ENCODE measurements around the gene CCSER1.
"Not testable (repeated sequence)": the region's sequence is repeated elsewhere in the genome, so short reads cannot be mapped to it uniquely, and the experiment has no call there.

Gene CCSER1

GRCh38 chr4:91057871-91058270, 930.7 kb downstream of the CCSER1 start:
- DNase-seq (ENCODE audit: insufficient read length) (no peak), FAIRE-seq (no peak)
- no peak for TF ChIP-seq TAF1 (IDR thresholded peaks at IDR 0.05; ENCODE audit: borderline replicate concordance, low read depth, low read length)
- TF ChIP-seq POLR2AphosphoS5 (IDR thresholded peaks at IDR 0.05; ENCODE audit: low read depth, low read length) = no peak
- TF ChIP-seq POLR2A (IDR thresholded peaks at IDR 0.05; ENCODE audit: low read depth, low read length) = no peak

GRCh38 chr4:91058345-91058744, 931.2 kb downstream of the CCSER1 start:
- no peak for DNase-seq (ENCODE audit: insufficient read length)
- TF ChIP-seq TAF1 (IDR thresholded peaks at IDR 0.05; ENCODE audit: borderline replicate concordance, low read depth, low read length) (no peak), POLR2A (IDR thresholded peaks at IDR 0.05; ENCODE audit: low read depth, low read length) (no peak), POLR2AphosphoS5 (IDR thresholded peaks at IDR 0.05; ENCODE audit: low read depth, low read length) (no peak)
- FAIRE-seq = no peak

GRCh38 chr4:91064157-91064853, 937.1 kb downstream of the CCSER1 start:
- DNase-seq (ENCODE audit: insufficient read length) (no peak), FAIRE-seq (no peak)
- TF ChIP-seq POLR2A (IDR thresholded peaks at IDR 0.05; ENCODE audit: low read depth, low read length) (no peak), POLR2AphosphoS5 (IDR thresholded peaks at IDR 0.05; ENCODE audit: low read depth, low read length) (no peak), TAF1 (IDR thresholded peaks at IDR 0.05; ENCODE audit: borderline replicate concordance, low read depth, low read length) (no peak)

- TF ChIP-seq TAF1 (IDR thresholded peaks at IDR 0.05; ENCODE audit: borderline replicate concordance, low read depth, low read length) (no peak), POLR2A (IDR thresholded peaks at IDR 0.05; ENCODE audit: low read depth, low read length) (no peak), POLR2AphosphoS5 (IDR thresholded peaks at IDR 0.05; ENCODE audit: low read depth, low read length) (no peak)
- FAIRE-seq (no peak), DNase-seq (ENCODE audit: insufficient read length) (no peak)
Measured at GRCh38 chr4:91065117-91065516, 937.9 kb downstream of the CCSER1 start.

GRCh38 chr4:91070736-91071135, 943.5 kb downstream of the CCSER1 start:
- TF ChIP-seq POLR2A (IDR thresholded peaks at IDR 0.05; ENCODE audit: low read depth, low read length) (no peak), TAF1 (IDR thresholded peaks at IDR 0.05; ENCODE audit: borderline replicate concordance, low read depth, low read length) (no peak), POLR2AphosphoS5 (IDR thresholded peaks at IDR 0.05; ENCODE audit: low read depth, low read length) (no peak)
- no peak for FAIRE-seq
- DNase-seq (ENCODE audit: insufficient read length) = no peak

GRCh38 chr4:91076147-91076546, 949.0 kb downstream of the CCSER1 start:
- no peak for TF ChIP-seq POLR2A (IDR thresholded peaks at IDR 0.05; ENCODE audit: low read depth, low read length)
- TF ChIP-seq POLR2AphosphoS5 (IDR thresholded peaks at IDR 0.05; ENCODE audit: low read depth, low read length) = no peak
- no peak for TF ChIP-seq TAF1 (IDR thresholded peaks at IDR 0.05; ENCODE audit: borderline replicate concordance, low read depth, low read length)
- DNase-seq (ENCODE audit: insufficient read length) (no peak), FAIRE-seq (no peak)

GRCh38 chr4:91085961-91086360, 958.8 kb downstream of the CCSER1 start:
- no peak for FAIRE-seq
- TF ChIP-seq TAF1 (IDR thresholded peaks at IDR 0.05; ENCODE audit: borderline replicate concordance, low read depth, low read length) (no peak), POLR2AphosphoS5 (IDR thresholded peaks at IDR 0.05; ENCODE audit: low read depth, low read length) (no peak), POLR2A (IDR thresholded peaks at IDR 0.05; ENCODE audit: low read depth, low read length) (no peak)
- DNase-seq (ENCODE audit: insufficient read length) = no peak

GRCh38 chr4:91087743-91088142, 960.5 kb downstream of the CCSER1 start:
- no peak for FAIRE-seq
- no peak for TF ChIP-seq TAF1 (IDR thresholded peaks at IDR 0.05; ENCODE audit: borderline replicate concordance, low read depth, low read length)
- TF ChIP-seq POLR2AphosphoS5 (IDR thresholded peaks at IDR 0.05; ENCODE audit: low read depth, low read length) = no peak
- TF ChIP-seq POLR2A (IDR thresholded peaks at IDR 0.05; ENCODE audit: low read depth, low read length) = no peak
- DNase-seq (ENCODE audit: insufficient read length) = no peak

- no peak for TF ChIP-seq POLR2AphosphoS5 (IDR thresholded peaks at IDR 0.05; ENCODE audit: low read depth, low read length)
- TF ChIP-seq POLR2A (IDR thresholded peaks at IDR 0.05; ENCODE audit: low read depth, low read length) = no peak
- TF ChIP-seq TAF1 (IDR thresholded peaks at IDR 0.05; ENCODE audit: borderline replicate concordance, low read depth, low read length) = no peak
- FAIRE-seq = no peak
Measured at GRCh38 chr4:91089178-91089577, 962.0 kb downstream of the CCSER1 start.

GRCh38 chr4:91092398-91092980, 965.3 kb downstream of the CCSER1 start:
- TF ChIP-seq POLR2A (IDR thresholded peaks at IDR 0.05; ENCODE audit: low read depth, low read length) = no peak
- no peak for TF ChIP-seq POLR2AphosphoS5 (IDR thresholded peaks at IDR 0.05; ENCODE audit: low read depth, low read length)
- no peak for TF ChIP-seq TAF1 (IDR thresholded peaks at IDR 0.05; ENCODE audit: borderline replicate concordance, low read depth, low read length)
- FAIRE-seq = no peak
- no peak for DNase-seq (ENCODE audit: insufficient read length)

More at GRCh38 chr4:91089178-91089577, 962.0 kb downstream of the CCSER1 start:
- no peak for DNase-seq (ENCODE audit: insufficient read length)

- FAIRE-seq; DNase-seq (ENCODE audit: insufficient read length): not testable (repeated sequence)
Measured at GRCh38 chr4:91094220-91094619, 967.0 kb downstream of the CCSER1 start.

GRCh38 chr4:91099666-91100065, 972.5 kb downstream of the CCSER1 start:
- DNase-seq (ENCODE audit: insufficient read length) (no peak), FAIRE-seq (no peak)
- TF ChIP-seq TAF1 (IDR thresholded peaks at IDR 0.05; ENCODE audit: borderline replicate concordance, low read depth, low read length) = no peak
- no peak for TF ChIP-seq POLR2AphosphoS5 (IDR thresholded peaks at IDR 0.05; ENCODE audit: low read depth, low read length)
- TF ChIP-seq POLR2A (IDR thresholded peaks at IDR 0.05; ENCODE audit: low read depth, low read length) = no peak
